Measurements from ENCODE around the gene OR6V1.

The OR6V1 gene, protein sequence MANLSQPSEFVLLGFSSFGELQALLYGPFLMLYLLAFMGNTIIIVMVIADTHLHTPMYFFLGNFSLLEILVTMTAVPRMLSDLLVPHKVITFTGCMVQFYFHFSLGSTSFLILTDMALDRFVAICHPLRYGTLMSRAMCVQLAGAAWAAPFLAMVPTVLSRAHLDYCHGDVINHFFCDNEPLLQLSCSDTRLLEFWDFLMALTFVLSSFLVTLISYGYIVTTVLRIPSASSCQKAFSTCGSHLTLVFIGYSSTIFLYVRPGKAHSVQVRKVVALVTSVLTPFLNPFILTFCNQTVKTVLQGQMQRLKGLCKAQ

DNA sequence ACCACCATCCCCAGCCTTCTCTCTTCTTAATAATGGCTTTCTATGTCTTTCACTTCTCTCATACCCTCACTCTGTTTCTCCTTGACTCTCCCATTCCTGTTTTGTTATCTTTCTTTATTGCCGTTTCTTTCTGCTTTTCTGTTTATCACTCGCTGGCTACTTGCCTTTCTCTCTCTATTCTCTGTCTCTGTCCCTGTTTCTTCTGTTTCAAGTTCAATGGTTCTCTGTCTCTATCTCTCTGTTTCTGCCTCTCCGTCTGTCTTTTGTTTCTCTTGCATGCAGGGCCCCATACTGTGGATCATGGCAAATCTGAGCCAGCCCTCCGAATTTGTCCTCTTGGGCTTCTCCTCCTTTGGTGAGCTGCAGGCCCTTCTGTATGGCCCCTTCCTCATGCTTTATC lies at the start of gene OR6V1:
TSS of gene OR6V1 (plus strand) at position 301 of the 400 bp plus-strand sequence. CDS start at position 301, 0 bp downstream.
- DNase-seq: peak; percentile 0

DNA sequence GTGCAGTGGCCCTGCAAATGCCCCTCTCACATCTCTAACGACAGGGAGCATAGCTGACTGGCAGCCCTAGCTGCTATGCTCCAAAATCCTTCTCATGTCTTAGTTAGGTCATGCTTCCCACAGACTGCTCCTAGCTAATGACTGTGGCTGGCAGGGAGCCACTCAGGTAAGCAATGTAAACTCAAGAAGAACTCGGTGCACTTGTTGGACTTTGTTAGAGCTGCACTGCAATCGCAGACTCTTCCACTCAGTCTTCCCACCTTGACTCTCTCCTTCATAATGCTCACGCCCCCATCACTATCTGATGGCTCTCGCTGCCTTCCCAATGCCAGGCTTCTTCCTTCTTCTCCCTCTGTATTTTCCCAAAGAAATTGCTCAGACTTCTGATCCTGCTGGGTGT lies 49.2 kb upstream of the OR6V1 start:
- DNase-seq: no peak

GRCh38 chr7:143003393-143004051 lies 48.6 kb upstream of the OR6V1 start:
- DNase-seq: no peak

DNA sequence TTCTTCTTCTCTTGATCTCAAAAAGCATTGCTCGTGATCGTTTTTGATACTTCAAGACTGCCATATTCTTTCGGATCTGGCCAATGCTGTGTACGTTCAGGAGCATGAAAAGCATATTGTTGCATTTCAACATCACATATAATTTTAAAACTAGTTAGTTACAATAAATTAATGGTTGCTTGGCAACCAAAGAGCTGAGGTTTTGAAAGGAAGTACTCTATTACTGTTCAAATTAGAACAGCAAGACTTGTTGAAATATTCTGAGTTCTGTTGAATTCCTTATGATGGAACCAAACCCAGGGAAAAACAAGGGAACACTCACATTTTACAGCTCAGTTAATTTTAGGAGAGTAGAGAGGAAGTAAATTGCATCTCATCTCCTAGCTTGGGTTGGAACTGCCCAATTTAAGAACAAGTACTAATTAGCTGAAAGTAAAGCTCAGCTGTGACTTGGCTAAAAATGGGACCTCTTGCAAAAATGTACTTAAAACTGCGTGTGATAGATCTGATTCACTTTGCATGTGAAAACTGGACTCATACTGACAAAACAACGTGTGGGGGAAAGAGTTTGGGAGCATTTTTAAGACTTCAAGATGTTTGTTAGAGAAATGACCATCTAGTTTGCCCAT lies 46.4 kb upstream of the OR6V1 start:
- no peak for DNase-seq

DNA sequence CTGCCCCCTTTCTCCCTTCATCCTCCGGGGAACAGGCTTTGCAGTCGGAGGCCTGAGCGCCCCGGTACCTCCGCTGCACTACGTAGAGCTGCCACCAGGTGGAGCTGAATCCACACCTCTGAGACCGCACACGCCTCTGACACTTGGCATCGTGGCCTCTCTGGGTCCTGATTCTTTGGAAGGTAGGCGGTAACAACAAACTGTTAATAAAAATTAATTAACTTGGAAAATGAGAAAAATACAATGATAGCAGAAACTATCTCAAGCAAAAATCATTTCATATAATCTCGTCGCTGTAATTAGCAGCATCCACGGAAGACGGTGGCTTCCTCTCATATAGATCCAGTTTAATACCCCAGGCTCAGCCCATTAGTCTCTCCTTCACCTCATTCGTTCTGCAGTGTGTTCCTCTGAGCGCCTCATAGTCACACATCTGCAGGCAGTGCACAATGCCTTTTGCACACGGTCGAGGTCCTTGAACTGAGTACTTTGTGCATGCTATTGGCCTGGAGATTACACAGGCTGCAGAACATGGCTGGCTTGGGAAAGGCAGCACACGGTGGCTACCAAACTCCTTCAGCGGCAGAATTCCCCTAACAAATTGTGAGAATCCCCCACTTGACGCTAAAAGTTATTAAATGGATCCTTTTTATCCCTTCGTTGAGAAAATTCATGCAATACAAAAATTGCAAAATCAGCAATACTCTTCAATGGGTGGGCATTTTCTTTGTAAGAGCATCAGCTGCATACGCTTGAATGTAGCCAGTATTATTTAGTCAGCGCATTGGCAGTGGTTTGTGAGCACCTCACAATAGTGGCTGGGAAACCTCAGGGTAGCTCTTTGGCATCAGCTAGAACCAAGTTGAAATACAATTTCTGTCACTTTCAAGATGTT lies 43.9 kb upstream of the OR6V1 start:
- peak; percentile 85 for DNase-seq

DNA sequence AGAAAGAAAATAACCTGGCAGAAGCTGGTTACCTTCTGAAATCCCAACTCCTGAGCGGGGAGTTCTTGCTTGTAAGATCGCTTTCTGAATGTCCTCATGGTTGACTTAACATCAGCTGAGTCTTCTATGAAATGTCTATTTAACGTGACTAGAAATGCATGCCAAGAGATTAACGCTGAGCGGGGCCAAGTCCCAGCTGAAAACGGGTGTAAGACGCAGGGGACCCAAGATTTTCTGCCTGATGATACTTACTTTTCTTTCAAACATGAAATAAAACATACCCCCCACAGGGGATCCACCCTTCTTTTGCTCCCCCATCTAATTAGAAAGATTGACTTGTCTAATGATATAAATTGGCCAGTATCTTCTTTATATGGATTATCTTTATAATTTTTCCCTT lies 40.1 kb upstream of the OR6V1 start:
- DNase-seq: no peak

DNA sequence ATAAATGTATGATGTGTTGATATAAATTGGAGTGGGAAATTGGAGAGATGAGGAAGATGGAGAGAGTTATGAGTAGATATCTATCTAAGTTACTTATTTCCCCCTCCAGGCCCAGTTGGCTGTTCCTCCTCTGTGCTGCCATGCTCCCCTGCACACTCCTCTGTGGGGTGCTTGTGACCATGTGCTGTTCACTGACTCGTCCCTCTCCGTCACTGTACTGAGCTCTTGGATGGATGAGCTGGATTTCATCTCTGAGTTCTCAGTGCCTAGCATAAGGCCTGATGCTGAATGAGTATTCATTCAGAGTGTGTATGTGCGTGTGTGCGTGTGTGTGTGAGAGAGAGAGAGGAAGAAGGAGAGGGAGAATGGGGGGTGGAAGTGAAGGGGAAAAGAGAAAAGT lies 39.7 kb upstream of the OR6V1 start:
- DNase-seq: no peak

DNA sequence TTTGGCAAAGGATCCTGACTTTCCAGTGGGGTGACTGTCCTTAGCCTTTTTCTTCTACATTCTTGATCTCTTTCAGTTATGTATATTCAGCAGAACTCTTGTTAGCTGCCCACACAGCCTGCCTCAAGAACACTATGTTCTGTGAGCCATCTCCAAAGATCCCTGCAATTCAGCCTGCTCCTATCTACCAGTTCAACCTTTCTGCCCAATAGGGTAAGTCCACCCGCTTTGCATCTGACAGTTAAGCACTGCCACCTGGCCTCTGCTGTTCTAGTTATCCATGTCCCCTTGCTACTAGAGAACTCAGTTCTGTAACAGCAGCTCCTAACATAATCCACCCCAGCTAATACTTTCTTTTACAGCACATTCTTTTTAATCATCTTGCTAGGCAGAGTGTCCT lies 38.7 kb upstream of the OR6V1 start:
- DNase-seq: no peak

GRCh38 chr7:143013893-143014292 lies 38.2 kb upstream of the OR6V1 start:
- DNase-seq: no peak

DNA sequence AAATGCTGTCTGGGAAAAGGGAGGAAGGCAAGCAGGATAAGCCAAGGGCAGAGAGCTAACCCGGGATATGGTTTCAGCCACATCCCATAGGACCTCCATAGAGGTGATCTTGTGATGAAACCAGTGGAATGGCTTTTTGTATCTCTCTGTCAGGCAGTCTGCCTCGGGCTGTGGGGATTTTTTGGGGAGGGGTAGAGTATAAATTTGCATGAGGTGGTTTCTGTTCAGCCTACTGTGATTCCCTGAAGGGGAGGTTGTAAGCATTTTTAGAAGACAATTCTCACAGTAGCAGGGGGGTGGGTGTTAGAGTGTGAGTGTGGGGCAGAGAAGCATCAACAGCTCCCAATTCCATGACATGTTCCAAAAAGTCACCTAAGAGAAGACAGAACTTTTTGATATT lies 37.1 kb upstream of the OR6V1 start:
- DNase-seq: no peak

GRCh38 chr7:143015926-143016490 lies 36.1 kb upstream of the OR6V1 start:
- DNase-seq: no peak

DNA sequence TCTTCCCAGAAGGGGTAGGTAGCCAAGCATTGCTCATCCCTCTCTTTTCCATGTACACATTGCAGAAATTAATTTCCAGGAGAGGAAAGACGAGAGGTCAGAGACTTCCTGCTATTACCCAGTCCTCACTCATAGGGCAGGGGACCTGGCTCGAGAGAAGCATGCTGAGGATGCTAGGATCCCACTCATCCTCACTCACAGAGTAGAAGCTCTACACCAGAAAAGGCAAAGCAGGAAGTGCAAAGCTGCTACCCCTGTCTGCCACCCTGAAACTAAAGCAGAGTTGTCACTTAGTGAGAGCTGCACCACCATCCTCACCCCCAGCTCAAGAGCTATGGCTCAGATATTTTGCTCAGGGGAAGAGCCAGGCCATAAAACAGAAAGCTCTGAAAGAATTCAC lies 35.1 kb upstream of the OR6V1 start:
- no peak for DNase-seq

- DNase-seq: no peak
Observed at GRCh38 chr7:143018931-143019330, 33.2 kb upstream of the OR6V1 start.

DNA sequence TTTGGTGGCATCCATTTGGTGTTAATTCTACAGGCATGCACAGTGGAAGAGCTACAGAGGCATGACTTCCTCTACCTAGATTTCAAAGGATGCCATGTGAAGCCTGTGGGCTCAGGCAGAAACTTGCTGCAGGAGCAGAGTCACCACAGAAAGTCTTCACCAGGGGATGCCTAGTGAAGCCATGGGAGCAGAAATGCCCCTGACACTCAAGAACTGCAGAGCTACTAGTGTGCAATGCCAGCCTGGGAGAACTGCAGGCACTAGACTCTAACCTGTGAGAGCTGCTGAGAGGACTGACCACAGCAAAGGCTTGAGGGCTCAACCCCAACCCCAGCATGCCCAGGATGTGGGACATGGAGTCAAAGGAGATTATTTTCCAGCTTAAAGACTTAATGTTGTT lies 29.1 kb upstream of the OR6V1 start:
- DNase-seq: no peak

DNA sequence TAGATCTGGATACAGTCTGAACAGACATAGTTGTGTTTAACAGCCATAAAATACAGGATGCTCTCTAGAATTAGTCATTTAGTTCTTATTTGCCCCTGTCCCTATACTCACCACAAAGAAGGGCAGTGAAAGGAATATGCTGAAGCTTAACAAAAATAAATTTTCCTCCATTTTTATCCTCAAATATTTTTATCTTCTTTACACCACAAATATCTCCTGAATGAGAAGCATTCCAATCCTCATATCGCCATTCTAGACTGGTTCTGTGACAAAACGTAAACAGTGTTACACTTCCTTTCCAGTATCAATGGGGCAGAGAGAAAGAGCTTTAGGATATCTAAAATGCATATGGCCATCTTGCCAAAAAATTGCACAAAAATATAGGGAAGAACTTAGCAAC lies 26.8 kb upstream of the OR6V1 start:
- no peak for DNase-seq

DNA sequence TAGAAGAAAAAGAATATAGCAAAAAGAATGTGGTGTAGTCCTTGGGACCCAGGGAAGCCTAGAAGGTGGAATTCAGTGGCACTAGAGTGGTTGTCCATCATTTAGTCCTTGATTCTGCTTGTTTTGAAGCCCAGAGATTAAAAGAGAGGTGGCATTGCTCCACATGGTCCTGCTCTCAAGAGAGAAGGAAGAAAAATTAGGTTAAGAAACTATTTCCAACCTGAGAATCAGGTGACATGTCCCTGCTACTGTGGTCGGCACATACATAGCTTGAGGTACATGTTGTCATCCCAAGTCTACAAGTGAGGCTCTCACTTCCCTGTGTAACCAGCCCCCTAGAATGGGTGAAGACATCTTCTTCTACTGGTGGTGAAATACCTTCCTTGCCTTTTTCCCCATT lies 25.1 kb upstream of the OR6V1 start, which contains the start of gene OR9A2:
TSS of gene OR9A2 (minus strand) at position 101 of the 400 bp plus-strand sequence. CDS start at position 101, 0 bp downstream.
- DNase-seq: no peak

DNA sequence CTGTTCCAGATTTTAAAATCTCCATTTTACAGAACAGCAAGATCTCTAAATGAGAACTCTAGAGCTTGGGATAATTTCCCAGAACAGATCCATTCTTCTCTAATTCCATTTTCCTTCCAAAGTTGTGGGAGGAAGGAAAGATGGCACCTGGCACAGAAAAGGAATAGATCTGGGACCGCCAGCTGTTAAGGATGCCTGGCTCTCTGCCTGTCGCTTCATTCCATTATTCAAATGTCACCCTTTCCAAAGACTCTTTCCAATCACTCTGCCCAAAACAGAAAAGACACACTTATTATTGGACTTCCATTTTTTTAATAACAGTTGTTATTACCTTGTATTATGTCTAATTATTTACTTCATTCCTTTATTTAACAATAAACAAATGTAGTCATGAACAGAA lies 24.5 kb upstream of the OR6V1 start:
- no peak for DNase-seq

GRCh38 chr7:143038635-143039034 lies 13.5 kb upstream of the OR6V1 start:
- peak; percentile 40 for DNase-seq

GRCh38 chr7:143040209-143040715 lies 11.9 kb upstream of the OR6V1 start:
- peak; percentile 41 for DNase-seq

GRCh38 chr7:143041346-143041745 lies 10.8 kb upstream of the OR6V1 start:
- DNase-seq: no peak

DNA sequence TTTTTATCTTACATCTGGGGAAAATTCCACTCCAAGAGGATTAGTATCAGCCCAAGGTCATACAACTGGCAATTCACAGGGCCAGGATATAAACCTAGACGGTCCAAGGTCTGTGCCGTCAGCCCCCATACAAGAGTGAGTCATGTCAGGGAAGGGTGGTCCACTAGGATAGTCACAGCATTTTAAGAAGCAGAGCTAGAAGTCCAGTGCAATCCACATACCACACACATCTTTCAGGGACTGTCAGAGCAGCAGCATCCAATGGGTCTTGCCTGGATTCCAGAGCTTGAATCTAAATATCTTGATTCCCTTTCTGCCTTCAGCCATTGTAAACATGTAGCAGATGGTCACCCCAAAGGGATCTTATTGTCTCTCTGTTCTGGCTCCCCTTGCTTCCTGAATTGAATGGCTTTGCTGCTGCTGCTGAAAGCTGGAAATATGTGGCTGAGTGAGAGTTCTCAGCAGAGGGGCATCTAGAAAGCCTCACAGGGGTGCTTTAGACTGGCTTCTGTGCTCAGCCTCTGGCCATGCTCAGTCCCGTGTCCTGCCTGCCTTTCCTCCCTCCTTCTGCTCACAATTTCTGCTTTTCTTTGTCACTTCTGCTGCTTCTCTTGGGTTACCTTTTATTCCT lies 9.9 kb upstream of the OR6V1 start:
- peak; percentile 66 for DNase-seq

GRCh38 chr7:143042790-143043271 lies 9.3 kb upstream of the OR6V1 start:
- DNase-seq: no peak

Measured in islet precursor cell (in vitro differentiated cells).